DMS53 treated with DMSO at 0.1 percent for 48 hours (cell line): ENCODE measurements around the gene PEX1.
"Not testable (repeated sequence)": the region's sequence is repeated elsewhere in the genome, so short reads cannot be mapped to it uniquely, and the experiment has no call there.

Experiments used
- DNase-seq: peaks from one replicate; lab custom pipeline; 2025; ENCODE audit not compliant: unreplicated experiment; lab: John Stamatoyannopoulos, UW

Gene PEX1

GRCh38 chr7:92461027-92462003, 67.0 kb downstream of the PEX1 start:
- peak; percentile 79 for DNase-seq

GRCh38 chr7:92460510-92460909, 67.8 kb downstream of the PEX1 start:
- DNase-seq = peak; percentile 43

- no peak for DNase-seq
Measured at GRCh38 chr7:92460109-92460508, 68.2 kb downstream of the PEX1 start.

GRCh38 chr7:92456236-92456635, 72.1 kb downstream of the PEX1 start:
- no peak for DNase-seq

GRCh38 chr7:92451645-92452044, 76.7 kb downstream of the PEX1 start:
- no peak for DNase-seq

- DNase-seq = peak; percentile 94
Measured at GRCh38 chr7:92448205-92448747, 80.0 kb downstream of the PEX1 start.

GRCh38 chr7:92447345-92448204, 80.7 kb downstream of the PEX1 start, which contains the start of gene GATAD1:
TSS of gene GATAD1 (plus strand) at chr7:92447482. CDS start at chr7:92447730, 248 bp downstream.
- DNase-seq = peak; percentile 93

- no peak for DNase-seq
Measured at GRCh38 chr7:92446869-92447344, 81.4 kb downstream of the PEX1 start.

- DNase-seq = not testable (repeated sequence)
Measured at GRCh38 chr7:92442720-92443119, 85.6 kb downstream of the PEX1 start.

GRCh38 chr7:92437956-92438491, 90.3 kb downstream of the PEX1 start:
- no peak for DNase-seq
